Panc1 (cell line): ENCODE data around the gene TRIM15. TPM values are rescaled to one million over a fixed set of nuclear protein-coding genes. Genes with fewer than 3 reads are reported as not detected.

Experiments
- ATAC-seq: fragments of 200-7000 bp; cut with Tn5 transposase; 2 replicates; pipeline ENCODE4 v1.9.1; 2020; ENCODE audit warnings: mild to moderate bottlenecking, moderate library complexity
- BruUV-seq: library from RNA; stranded (reverse); fragments of 400-500 nt; replicated peaks from 2 replicates; lab custom pipeline; 2021; lab: Mats Ljungman, UMichigan
- CTCF ChIA-PET: fragments of 300-600 bp; sonication (Branson Sonifier 250); formaldehyde crosslinking; loops from one replicate; lab custom pipeline; 2022; ENCODE audit warnings: antibody characterized with exemption; lab: Charles Lee
- POLR2A ChIA-PET: fragments of 300-600 bp; sonication (Branson Sonifier 250); formaldehyde crosslinking; loops from one replicate; lab custom pipeline; 2022; ENCODE audit warnings: antibody characterized with exemption; lab: Charles Lee
- DNase-seq: peaks from one replicate; pipeline ENCODE4 v3.0.0-alpha.2; 2010; ENCODE audit warnings: low read depth, low spot score
- H3K27ac ChIP-seq: 2 replicates; pipeline ENCODE4 v1.5.1; 2011; ENCODE audit warnings: mild to moderate bottlenecking, low read length, inconsistent platforms
- H3K27me3 ChIP-seq: fragments of 200-500 bp; sonication (Bioruptor generic); 2 replicates; pipeline ENCODE4 v1.6.0; 2014; ENCODE audit warnings: low read length, inconsistent platforms; ENCODE audit not compliant: control insufficient read depth, insufficient read depth
- H3K36me3 ChIP-seq: fragments of 200-500 bp; sonication (Bioruptor generic); 2 replicates; pipeline ENCODE4 v1.5.1; 2014; ENCODE audit warnings: inconsistent platforms, mild to moderate bottlenecking, low read length, moderate library complexity; ENCODE audit not compliant: control insufficient read depth, insufficient read depth
- H3K4me1 ChIP-seq: 2 replicates; pipeline ENCODE4 v1.5.1; 2011; ENCODE audit warnings: inconsistent platforms, mild to moderate bottlenecking, low read length, moderate library complexity; ENCODE audit not compliant: control insufficient read depth, insufficient read depth
- H3K4me3 ChIP-seq, 2 experiments: 2 replicates each; pipeline ENCODE4 v1.5.1; 2011 to 2012; ENCODE audit warnings: low read depth in 2 of 2, low read length in 2 of 2, mild to moderate bottlenecking in 2 of 2, inconsistent platforms in 1 of 2, moderate library complexity in 1 of 2
- H3K9me3 ChIP-seq: fragments of 200-500 bp; sonication (Bioruptor generic); 2 replicates; pipeline ENCODE4 v1.5.1; 2014; ENCODE audit warnings: low read depth, mild to moderate bottlenecking, inconsistent platforms, low read length, moderate library complexity; ENCODE audit not compliant: control insufficient read depth, insufficient read depth
- CTCF ChIP-seq: fragments of 450-650 bp; IDR thresholded peaks from 2 replicates; pipeline ENCODE4 v1.5.1; 2017; ENCODE audit warnings: mild to moderate bottlenecking
- POLR2AphosphoS5 ChIP-seq: IDR thresholded peaks from 2 replicates; pipeline ENCODE4 v1.6.1; 2012; ENCODE audit warnings: mild to moderate bottlenecking, low read depth, low read length, moderate library complexity
- REST ChIP-seq, 2 experiments: IDR thresholded peaks; 2 replicates each; pipeline ENCODE4 v1.6.1; 2011 to 2012; ENCODE audit warnings: low read depth in 2 of 2, control low read depth in 1 of 2, low read length in 1 of 2, mild to moderate bottlenecking in 1 of 2, moderate library complexity in 1 of 2; ENCODE audit not compliant: insufficient read depth in 1 of 2
- SIN3A ChIP-seq: IDR thresholded peaks from 2 replicates; pipeline ENCODE4 v1.6.1; 2012; ENCODE audit warnings: low read depth, mild to moderate bottlenecking, low read length, moderate library complexity, borderline replicate concordance; ENCODE audit not compliant: insufficient read depth
- TCF7L2 ChIP-seq: IDR thresholded peaks from 2 replicates; pipeline ENCODE4 v1.6.1; 2011; ENCODE audit warnings: mild to moderate bottlenecking, low read depth, low read length, inconsistent platforms
- in situ Hi-C: cut with HindIII; loops from 2 replicates; pipeline ENCODE4 v1.10.0; 2016; ENCODE audit warnings: low sequenced_read_pairs, low pct_unique_long_range_greater_than_20kb
- intact Hi-C: fragments of 100-400 bp; cut with micrococcal nuclease; formaldehyde crosslinking; loops from one replicate; pipeline ENCODE4 v1.10.0; 2022; ENCODE audit not compliant: unreplicated experiment
- total RNA-seq: library from RNA; stranded (reverse); gene quantifications from one replicate; pipeline ENCODE4 v1.2.1, GENCODE V29; 2021; ENCODE audit not compliant: unreplicated experiment

The TRIM15 gene
- total RNA-seq, 1 experiment from 2014 or later, result 0.13 TPM

- no TSS peak for BruUV-seq
- CTCF ChIA-PET, result interaction anchor here (0.7 kb wide), 1 partner anchor 27 kb away, joined by 3 read pairs; no protein-coding TSS in a partner anchor
- H3K27ac ChIP-seq, result no peak overlapping the region
- H3K9me3 ChIP-seq, result no peaks in the 10 kb centered on the region
- POLR2A ChIA-PET, result no interaction called here
- no peaks in the 10 kb centered on the region for H3K36me3 ChIP-seq
- DNase-seq, result no peak
- no peak for ATAC-seq
- intact Hi-C loops, result no loop called here
- in situ Hi-C loops, result no loop called here
- TF ChIP-seq POLR2AphosphoS5, result no peak
- no peak for TF ChIP-seq TCF7L2
- no peak for TF ChIP-seq CTCF
- no peak for TF ChIP-seq SIN3A
- TF ChIP-seq REST (IDR thresholded peaks at IDR 0.05; ENCODE audit: insufficient read depth in 1 of 2, low read depth in 2 of 2, low read length in 1 of 2), result no peak
- H3K4me1 ChIP-seq, result no peaks in the 10 kb centered on the region
- H3K4me3 ChIP-seq, result no peak overlapping the region
- H3K27me3 ChIP-seq, result peaks cover 14% of the 10 kb centered on the region
Measured at GRCh38 chr6:30143780-30144179, 19.6 kb upstream of the TRIM15 start.

DNA sequence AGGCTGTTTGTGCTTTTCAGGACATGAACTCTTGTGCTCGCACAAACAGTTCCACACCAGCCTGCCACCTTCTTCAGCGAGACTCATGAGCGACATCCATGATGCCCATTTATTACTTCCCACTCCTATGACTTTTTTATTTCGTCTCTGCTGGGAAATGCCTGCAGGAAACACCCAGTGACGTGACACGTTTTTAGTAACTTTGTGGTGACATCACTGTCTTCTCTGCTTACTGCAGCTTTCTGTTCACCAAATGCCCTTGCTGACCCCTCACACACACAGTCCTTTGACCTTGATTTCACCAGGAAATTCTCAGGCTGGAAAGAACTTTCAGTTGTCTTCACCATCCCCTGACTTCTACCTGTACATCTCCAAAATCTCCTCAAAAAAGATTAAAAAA, 18.5 kb upstream of the TRIM15 start:
- no peak for ATAC-seq
- peaks cover 13% of the 10 kb centered on the region for H3K27me3 ChIP-seq
- no peak for DNase-seq
- no peaks in the 10 kb centered on the region for H3K4me1 ChIP-seq
- no TSS peak for BruUV-seq
- no peak overlapping the region for H3K27ac ChIP-seq
- POLR2A ChIA-PET, result no interaction called here
- intact Hi-C loops, result no loop called here
- no peaks in the 10 kb centered on the region for H3K9me3 ChIP-seq
- TF ChIP-seq REST (IDR thresholded peaks at IDR 0.05; ENCODE audit: insufficient read depth in 1 of 2, low read depth in 2 of 2, low read length in 1 of 2) (no peak), TCF7L2 (no peak), CTCF (no peak), SIN3A (no peak), POLR2AphosphoS5 (no peak)
- in situ Hi-C loops, result no loop called here
- H3K4me3 ChIP-seq, result no peak overlapping the region
- CTCF ChIA-PET, result interaction anchor here (0.7 kb wide), 1 partner anchor 26 kb away, joined by 3 read pairs; no protein-coding TSS in a partner anchor
- no peaks in the 10 kb centered on the region for H3K36me3 ChIP-seq
